B cell (primary cell): ENCODE measurements around the gene UBL4A. TPM values are rescaled to one million over a fixed set of nuclear protein-coding genes. Genes with fewer than 3 reads are reported as not detected.

Source experiments
- ATAC-seq: fragments of 200-7000 bp; cut with Tn5 transposase; one replicate; pipeline ENCODE4 v1.10.0; 2021; ENCODE audit warnings: low read depth, mild to moderate bottlenecking, moderate number of reproducible peaks, moderate library complexity
- CTCF ChIA-PET: fragments of 350-600 bp; sonication (Branson Sonifier 250); formaldehyde crosslinking; loops from one replicate; lab custom pipeline; 2021; ENCODE audit warnings: antibody characterized with exemption, inconsistent platforms; lab: Charles Lee
- POLR2A ChIA-PET: fragments of 350-600 bp; sonication (Branson Sonifier 250); formaldehyde crosslinking; loops from one replicate; lab custom pipeline; 2021; ENCODE audit warnings: antibody characterized with exemption; lab: Charles Lee
- DNase-seq: peaks from one replicate; pipeline ENCODE4 v3.0.0; 2013
- H2AFZ ChIP-seq: 2 replicates; pipeline ENCODE4 v1.6.1; 2012; ENCODE audit warnings: mild to moderate bottlenecking, low read depth, low read length; ENCODE audit not compliant: insufficient read depth, poor library complexity, severe bottlenecking
- H3K27ac ChIP-seq, 2 donors: 1 replicate in 1 of 2; 2 replicates in 1 of 2; pipeline ENCODE4 v1.5.1; 2012 to 2013; ENCODE audit warnings: low read length in 2 of 2, mild to moderate bottlenecking in 2 of 2, moderate library complexity in 1 of 2
- H3K27me3 ChIP-seq, 4 experiments: fragments of 200-600 bp in 1 of 4; sonication (generic) in 1 of 4; replicated peaks in 1 of 4; 1 replicate in 2 of 4; 2 replicates in 2 of 4; pipeline versions ENCODE4 v1.6.1 to v1.7.0; 2013 to 2016; ENCODE audit warnings: low read length in 3 of 4, mild to moderate bottlenecking in 2 of 4, mixed read lengths in 1 of 4, moderate library complexity in 1 of 4; ENCODE audit not compliant: insufficient read depth in 4 of 4, control insufficient read depth in 3 of 4; ENCODE audit errors: control extremely low read depth in 1 of 4
- H3K36me3 ChIP-seq, 2 experiments: replicated peaks in 1 of 2; 1 replicate in 1 of 2; 2 replicates in 1 of 2; pipeline versions ENCODE4 v1.6.1 to v1.7.1; 2013; ENCODE audit warnings: low read length in 1 of 2; ENCODE audit not compliant: insufficient read depth in 2 of 2, control insufficient read depth in 1 of 2; ENCODE audit errors: control extremely low read depth in 1 of 2, extremely low read depth in 1 of 2
- H3K4me1 ChIP-seq, 2 donors: fragments of 200-600 bp in 1 of 2; sonication (generic) in 1 of 2; 1 replicate in 1 of 2; 2 replicates in 1 of 2; pipeline versions ENCODE4 v1.5.1 to v1.6.1; 2013 to 2017; ENCODE audit warnings: low read length in 2 of 2; ENCODE audit not compliant: control insufficient read depth in 2 of 2, insufficient read depth in 2 of 2
- H3K4me2 ChIP-seq: replicated peaks from 2 replicates; pipeline ENCODE3; 2012; ENCODE audit warnings: mild to moderate bottlenecking, low read depth, low read length; ENCODE audit not compliant: poor library complexity, severe bottlenecking
- H3K4me3 ChIP-seq, 5 experiments: fragments of 200-600 bp in 1 of 5; sonication (generic) in 1 of 5; 1 replicate in 3 of 5; 2 replicates in 2 of 5; pipeline versions ENCODE4 v1.5.1 to v1.7.0; 2011 to 2016; ENCODE audit warnings: low read length in 4 of 5, mild to moderate bottlenecking in 4 of 5, low read depth in 2 of 5, control low read depth in 1 of 5, moderate library complexity in 1 of 5; ENCODE audit not compliant: insufficient read depth in 1 of 5; ENCODE audit errors: control extremely low read depth in 1 of 5, extremely low read depth in 1 of 5
- H3K79me2 ChIP-seq: fragments of 200-600 bp; sonication (generic); one replicate; pipeline ENCODE4 v1.6.0; 2016; ENCODE audit warnings: low read length; ENCODE audit not compliant: control insufficient read depth, insufficient read depth
- H3K9ac ChIP-seq: fragments of 200-600 bp; sonication (generic); 2 replicates; pipeline ENCODE4 v1.6.1; 2017; ENCODE audit warnings: mild to moderate bottlenecking, low read length, moderate library complexity
- H3K9me3 ChIP-seq, 3 donors: one replicate each; pipeline versions ENCODE4 v1.6.1 to v1.7.1; 2013; ENCODE audit warnings: low read length in 2 of 3; ENCODE audit not compliant: control insufficient read depth in 2 of 3, insufficient read depth in 1 of 3; ENCODE audit errors: control extremely low read depth in 1 of 3
- H4K20me1 ChIP-seq: 2 replicates; pipeline ENCODE4 v1.6.0; 2012; ENCODE audit warnings: mild to moderate bottlenecking, low read length; ENCODE audit not compliant: insufficient read depth, control insufficient read depth, poor library complexity, severe bottlenecking
- H3K27ac Mint-ChIP-seq: one replicate; pipeline ENCODE4 v1.8.0; 2021; ENCODE audit warnings: mixed read lengths
- H3K27me3 Mint-ChIP-seq: one replicate; pipeline ENCODE4 v1.8.0; 2021; ENCODE audit warnings: mixed read lengths
- H3K4me1 Mint-ChIP-seq: one replicate; pipeline ENCODE4 v1.8.0; 2021; ENCODE audit warnings: mixed read lengths
- H3K4me3 Mint-ChIP-seq: one replicate; pipeline ENCODE4 v1.8.0; 2021; ENCODE audit warnings: mixed read lengths
- H3K9me3 Mint-ChIP-seq: one replicate; pipeline ENCODE4 v1.8.0; 2022; ENCODE audit warnings: mixed read lengths; ENCODE audit not compliant: insufficient read depth
- EZH2 ChIP-seq: IDR thresholded peaks from 2 replicates; pipeline ENCODE4 v1.6.1; 2012; ENCODE audit warnings: borderline replicate concordance, low read depth, mild to moderate bottlenecking, moderate library complexity, low read length; ENCODE audit not compliant: insufficient read depth, poor library complexity, severe bottlenecking
- WGBS: methylation state at CpG from one replicate; pipeline ENCODE4 v1.1.5; 2013; ENCODE audit warnings: missing lambda C conversion rate; ENCODE audit not compliant: insufficient coverage; 5-methylcytosine and 5-hydroxymethylcytosine counted together
- intact Hi-C: fragments of 100-400 bp; cut with micrococcal nuclease; formaldehyde crosslinking; loops from one replicate; pipeline ENCODE4 v1.10.0; 2022
- polyA plus RNA-seq: library from polyadenylated mRNA; depleted of rRNA; stranded (reverse); fragments of >200 nt; gene quantifications from 2 replicates; pipeline ENCODE4 v1.2.3, GENCODE V29; 2012
- total RNA-seq, 2 donors: library from RNA; stranded (reverse); fragments of 120-200 nt in 1 of 2; gene quantifications; 1 replicate in 1 of 2; 2 replicates in 1 of 2; pipeline versions ENCODE4 v1.2.3 to v1.2.4, GENCODE V29; 2013 to 2022
- TF ChIP-seq, protein P1 (sequence below): fragments of 200-600 bp; IDR thresholded peaks from one replicate; pipeline ENCODE4 v1.8.0; 2022; ENCODE audit warnings: antibody characterized with exemption, mild to moderate bottlenecking

UBL4A gene
- total and polyA plus RNA-seq, 2 donors (not counting 1 experiment from before 2014, with no cell fraction given), result 13.1 to 23.3 TPM

DNA sequence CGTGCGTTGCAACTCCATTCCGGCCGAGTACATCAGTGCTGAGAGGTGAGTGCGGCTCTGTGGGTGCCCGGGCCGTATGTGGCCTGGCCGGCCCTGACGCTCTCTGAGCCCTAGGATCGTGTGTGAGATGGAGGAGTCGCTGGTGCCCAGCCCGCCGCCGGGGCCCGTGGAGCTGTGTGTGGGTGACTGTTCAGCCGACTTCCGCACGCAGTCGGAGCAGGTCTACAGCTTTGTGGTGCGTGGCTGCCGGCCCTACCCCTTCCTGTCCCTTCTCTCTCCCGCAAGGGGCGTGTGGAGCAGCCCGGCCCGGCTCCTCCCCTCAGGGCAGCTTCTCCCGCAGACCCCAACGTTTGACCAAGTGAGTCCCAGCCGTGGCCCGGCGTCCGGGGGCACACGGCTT, 20.4 kb downstream of the UBL4A start:
- H3K9me3 Mint-ChIP-seq, result no peaks in the 10 kb centered on the region
- Histone ChIP-seq H3K79me2 (peaks cover under 1% of the 10 kb centered on the region), H3K27me3 (no peaks in the 10 kb centered on the region), H3K4me3 (no peak overlapping the region), H3K27ac (no peak overlapping the region), H4K20me1 (no peaks in the 10 kb centered on the region), H3K4me2 (no peak overlapping the region), H3K9ac (no peak overlapping the region), H2AFZ (no peak overlapping the region), H3K9me3 (no peaks in the 10 kb centered on the region), H3K4me1 (no peaks in the 10 kb centered on the region), H3K36me3 (peaks cover 0 to 32% of the 10 kb centered on the region in 2 experiments)
- H3K4me3 Mint-ChIP-seq, result no peak overlapping the region
- no peaks in the 10 kb centered on the region for H3K27me3 Mint-ChIP-seq
- ATAC-seq (no peak), DNase-seq (no peak)
- intact Hi-C loops, result no loop called here
- TF ChIP-seq EZH2, result no peak
- TF ChIP-seq, protein P1, sequence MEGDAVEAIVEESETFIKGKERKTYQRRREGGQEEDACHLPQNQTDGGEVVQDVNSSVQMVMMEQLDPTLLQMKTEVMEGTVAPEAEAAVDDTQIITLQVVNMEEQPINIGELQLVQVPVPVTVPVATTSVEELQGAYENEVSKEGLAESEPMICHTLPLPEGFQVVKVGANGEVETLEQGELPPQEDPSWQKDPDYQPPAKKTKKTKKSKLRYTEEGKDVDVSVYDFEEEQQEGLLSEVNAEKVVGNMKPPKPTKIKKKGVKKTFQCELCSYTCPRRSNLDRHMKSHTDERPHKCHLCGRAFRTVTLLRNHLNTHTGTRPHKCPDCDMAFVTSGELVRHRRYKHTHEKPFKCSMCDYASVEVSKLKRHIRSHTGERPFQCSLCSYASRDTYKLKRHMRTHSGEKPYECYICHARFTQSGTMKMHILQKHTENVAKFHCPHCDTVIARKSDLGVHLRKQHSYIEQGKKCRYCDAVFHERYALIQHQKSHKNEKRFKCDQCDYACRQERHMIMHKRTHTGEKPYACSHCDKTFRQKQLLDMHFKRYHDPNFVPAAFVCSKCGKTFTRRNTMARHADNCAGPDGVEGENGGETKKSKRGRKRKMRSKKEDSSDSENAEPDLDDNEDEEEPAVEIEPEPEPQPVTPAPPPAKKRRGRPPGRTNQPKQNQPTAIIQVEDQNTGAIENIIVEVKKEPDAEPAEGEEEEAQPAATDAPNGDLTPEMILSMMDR, result no peak
- ChIA-PET POLR2A (interaction anchor here (0.6 kb wide), 1 partner anchor 59 kb away, joined by 6 read pairs; no protein-coding TSS in a partner anchor), CTCF (no interaction called here)
- 96% methylated on average over 18 of the region's 32 CpGs for WGBS
- peaks cover 1% of the 10 kb centered on the region for H3K4me1 Mint-ChIP-seq
- H3K27ac Mint-ChIP-seq, result no peak overlapping the region

DNA sequence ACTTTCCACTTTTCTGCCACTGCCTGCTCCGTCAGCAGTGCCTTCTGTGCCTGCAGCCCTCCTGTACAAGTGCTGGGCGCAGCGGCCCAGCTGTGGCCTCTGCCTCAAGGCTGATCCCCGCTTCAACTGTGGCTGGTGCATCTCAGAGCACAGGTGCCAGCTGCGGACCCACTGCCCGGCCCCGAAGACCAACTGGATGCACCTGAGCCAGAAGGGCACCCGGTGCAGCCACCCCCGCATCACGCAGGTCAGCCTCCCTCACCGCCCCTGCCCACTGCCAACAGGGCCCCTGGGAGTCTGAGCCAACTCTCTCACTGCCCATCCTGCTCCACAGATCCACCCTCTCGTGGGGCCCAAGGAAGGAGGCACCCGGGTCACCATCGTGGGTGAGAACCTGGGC, 20.8 kb downstream of the UBL4A start:
- Histone ChIP-seq H3K4me1 (no peaks in the 10 kb centered on the region), H4K20me1 (no peaks in the 10 kb centered on the region), H3K36me3 (peaks cover 0 to 35% of the 10 kb centered on the region in 2 experiments), H3K9me3 (no peaks in the 10 kb centered on the region), H3K4me2 (no peak overlapping the region), H3K27me3 (no peaks in the 10 kb centered on the region), H3K79me2 (peaks cover 5% of the 10 kb centered on the region), H3K4me3 (no peak overlapping the region), H2AFZ (no peak overlapping the region), H3K9ac (no peak overlapping the region), H3K27ac (no peak overlapping the region)
- H3K27me3 Mint-ChIP-seq, result no peaks in the 10 kb centered on the region
- CTCF ChIA-PET, result no interaction called here
- TF ChIP-seq, protein P1, result no peak
- TF ChIP-seq EZH2, result no peak
- POLR2A ChIA-PET, result interaction anchor here (0.6 kb wide), 1 partner anchor 59 kb away, joined by 6 read pairs; no protein-coding TSS in a partner anchor
- H3K4me1 Mint-ChIP-seq, result peaks cover 1% of the 10 kb centered on the region
- intact Hi-C loops, result no loop called here
- no peak overlapping the region for H3K27ac Mint-ChIP-seq
- 94% methylated on average over 12 of the region's 14 CpGs for WGBS
- H3K9me3 Mint-ChIP-seq, result no peaks in the 10 kb centered on the region
- no peak overlapping the region for H3K4me3 Mint-ChIP-seq
- ATAC-seq (no peak), DNase-seq (no peak)
